ENCODE measurements around the gene TAS2R14. TPM values are rescaled to one million over a fixed set of nuclear protein-coding genes. Genes with fewer than 3 reads are reported as not detected.

The TAS2R14 gene
- total and polyA plus RNA-seq, 2 of the 13 experiments (the other 11 are each of a cell fraction or from before 2014, with no cell fraction given) = 1.1 to 2.3 TPM

DNA sequence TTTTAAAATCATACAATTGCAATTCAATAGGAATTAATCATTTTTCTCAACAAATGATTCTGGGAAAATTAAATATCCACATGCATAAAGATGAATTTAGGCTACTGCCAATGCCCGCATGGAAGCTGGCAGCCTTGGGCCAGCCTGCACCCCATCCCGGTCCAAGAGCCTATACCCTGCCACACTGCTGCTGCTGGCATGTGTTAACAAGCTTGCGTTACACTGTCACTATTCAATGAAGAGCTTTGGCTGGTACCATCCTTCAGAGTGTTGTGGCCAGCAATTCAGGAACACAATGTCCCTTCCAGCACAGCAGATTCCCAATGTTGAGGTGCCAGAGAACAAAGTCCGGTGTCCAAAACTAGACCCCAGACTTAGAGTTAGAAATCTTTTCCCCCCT, 13.6 kb upstream of the TAS2R14 start:
- no peak for TF ChIP-seq NR2F1 (CRISPR knock-in tag; IDR thresholded peaks at IDR 0.05)
- TF ChIP-seq, protein P1, sequence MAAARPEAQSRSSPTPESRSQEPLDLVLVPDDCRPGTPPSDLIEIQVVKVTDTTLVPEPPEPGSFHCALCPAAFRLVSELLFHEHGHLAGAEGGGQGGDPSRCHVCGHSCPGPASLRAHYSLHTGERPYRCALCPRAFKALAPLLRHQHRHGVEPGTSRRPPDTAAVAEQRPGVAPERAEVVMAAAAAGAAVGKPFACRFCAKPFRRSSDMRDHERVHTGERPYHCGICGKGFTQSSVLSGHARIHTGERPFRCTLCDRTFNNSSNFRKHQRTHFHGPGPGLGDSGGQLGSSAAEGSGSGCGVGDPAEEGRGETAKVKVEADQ (CRISPR knock-in tag; IDR thresholded peaks at IDR 0.05; ENCODE audit: borderline replicate concordance) = no peak
- TF ChIP-seq TCF7L2 (IDR thresholded peaks at IDR 0.05; ENCODE audit: low read depth, low read length) = no peak
- TF ChIP-seq ARNT2 (CRISPR knock-in tag; IDR thresholded peaks at IDR 0.05; ENCODE audit: low read depth) = no peak
- no peak for TF ChIP-seq ZNF24 (IDR thresholded peaks at IDR 0.05)
- TF ChIP-seq PHB2 (IDR thresholded peaks at IDR 0.05; ENCODE audit: partially characterized antibody) = no peak
- TF ChIP-seq ARNTL (CRISPR knock-in tag; IDR thresholded peaks at IDR 0.05) = no peak
- TF ChIP-seq, protein P2, sequence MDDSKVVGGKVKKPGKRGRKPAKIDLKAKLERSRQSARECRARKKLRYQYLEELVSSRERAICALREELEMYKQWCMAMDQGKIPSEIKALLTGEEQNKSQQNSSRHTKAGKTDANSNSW (CRISPR knock-in tag; IDR thresholded peaks at IDR 0.05; ENCODE audit: borderline replicate concordance) = no peak
- no peak for TF ChIP-seq FOXK2 (IDR thresholded peaks at IDR 0.05)
- no peak for TF ChIP-seq SMC3 (IDR thresholded peaks at IDR 0.05; ENCODE audit: low read length)
- no peaks in the 10 kb centered on the region for H4K20me1 ChIP-seq (ENCODE audit: insufficient read depth, low read length)
- no peak overlapping the region for H3K9ac ChIP-seq (ENCODE audit: insufficient read depth, low read depth, low read length)
- H3K36me3 ChIP-seq (replicated peaks in 1 of 2; ENCODE audit: control insufficient read depth in 1 of 2, insufficient read depth in 2 of 2, low read length in 2 of 2) = peaks cover 0 to 3% of the 10 kb centered on the region in 2 experiments; a peak in 1 of 5 replicates
- peaks cover 6% of the 10 kb centered on the region for H3K79me2 ChIP-seq (ENCODE audit: insufficient read depth, low read length)
- H3K4me3 ChIP-seq (replicated peaks in 1 of 3; ENCODE audit: insufficient read depth in 1 of 3, low read depth in 2 of 3, low read length in 3 of 3) = no peak overlapping the region
- ChIA-PET CTCF (ENCODE audit: low intra/inter-chr PET ratio, low total read pairs) (no interaction called here), POLR2A (no interaction called here)
- intact Hi-C loops (cut with micrococcal nuclease; ENCODE audit: unreplicated experiment) = no loop called here
- no peak overlapping the region for H2AFZ ChIP-seq (ENCODE audit: low read length)
- no peak for ATAC-seq
- DNase-seq (ENCODE audit: low spot score) = no peak
- WGBS (ENCODE audit: low lambda C conversion rate) = 75% methylated on average over 3 of the region's 4 CpGs
- no peak for FAIRE-seq
- H3K4me2 ChIP-seq (ENCODE audit: low read depth, low read length) = no peak overlapping the region
- no peak overlapping the region for H3K27ac ChIP-seq (ENCODE audit: extremely low read length, insufficient read depth, low read length)
- BruUV-seq (replicated peaks) = no TSS peak
- H3K27me3 ChIP-seq (ENCODE audit: control insufficient read depth in 1 of 2, insufficient read depth in 2 of 2, low read length in 2 of 2) = no peaks in the 10 kb centered on the region
- H3K9me3 ChIP-seq (ENCODE audit: low read length) = peaks cover 2% of the 10 kb centered on the region; the same call in 1 of the 2 replicates
- in situ Hi-C loops (cut with HindIII; ENCODE audit: extremely low pct_ligation_motif_present, low pct_unique_long_range_greater_than_20kb) = no loop called here
- H3K4me1 ChIP-seq (ENCODE audit: insufficient read depth, low read length) = no peaks in the 10 kb centered on the region
